ENCODE measurements around the gene DHX36. TPM values are rescaled to one million over a fixed set of nuclear protein-coding genes. Genes with fewer than 3 reads are reported as not detected.
A peak's percentile ranks its signal among the peaks of the same experiment; 100 is the strongest.

Gene DHX36
- total RNA-seq, 1 experiment from 2014 or later = 121 TPM

- DNase-seq (ENCODE audit: low spot score) = no peak
- intact Hi-C loops (cut with micrococcal nuclease; ENCODE audit: unreplicated experiment) = no loop called here
- POLR2A ChIA-PET (ENCODE audit: low non-redundant PET) = no interaction called here
- BruUV-seq (replicated peaks) = no TSS peak
- H3K4me1 ChIP-seq (ENCODE audit: insufficient read depth, low read length, poor library complexity, severe bottlenecking) = peaks cover 13% of the 10 kb centered on the region
- no peaks in the 10 kb centered on the region for H3K9me3 ChIP-seq (ENCODE audit: low read depth, low read length, poor library complexity, severe bottlenecking)
- no peaks in the 10 kb centered on the region for H3K27me3 ChIP-seq (replicated peaks; ENCODE audit: insufficient read depth, low read depth, low read length, poor library complexity)
- H3K36me3 ChIP-seq (ENCODE audit: insufficient read depth, low read length, poor library complexity, severe bottlenecking) = no peaks in the 10 kb centered on the region
- TF ChIP-seq EZH2 (IDR thresholded peaks at IDR 0.05; ENCODE audit: borderline replicate concordance, low read depth, low read length, poor library complexity, severe bottlenecking) = no peak
- TF ChIP-seq, protein P1, sequence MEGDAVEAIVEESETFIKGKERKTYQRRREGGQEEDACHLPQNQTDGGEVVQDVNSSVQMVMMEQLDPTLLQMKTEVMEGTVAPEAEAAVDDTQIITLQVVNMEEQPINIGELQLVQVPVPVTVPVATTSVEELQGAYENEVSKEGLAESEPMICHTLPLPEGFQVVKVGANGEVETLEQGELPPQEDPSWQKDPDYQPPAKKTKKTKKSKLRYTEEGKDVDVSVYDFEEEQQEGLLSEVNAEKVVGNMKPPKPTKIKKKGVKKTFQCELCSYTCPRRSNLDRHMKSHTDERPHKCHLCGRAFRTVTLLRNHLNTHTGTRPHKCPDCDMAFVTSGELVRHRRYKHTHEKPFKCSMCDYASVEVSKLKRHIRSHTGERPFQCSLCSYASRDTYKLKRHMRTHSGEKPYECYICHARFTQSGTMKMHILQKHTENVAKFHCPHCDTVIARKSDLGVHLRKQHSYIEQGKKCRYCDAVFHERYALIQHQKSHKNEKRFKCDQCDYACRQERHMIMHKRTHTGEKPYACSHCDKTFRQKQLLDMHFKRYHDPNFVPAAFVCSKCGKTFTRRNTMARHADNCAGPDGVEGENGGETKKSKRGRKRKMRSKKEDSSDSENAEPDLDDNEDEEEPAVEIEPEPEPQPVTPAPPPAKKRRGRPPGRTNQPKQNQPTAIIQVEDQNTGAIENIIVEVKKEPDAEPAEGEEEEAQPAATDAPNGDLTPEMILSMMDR (conservative IDR thresholded peaks at IDR 0.05; ENCODE audit: low read depth, low read length) = no peak
- no peak overlapping the region for H3K4me3 ChIP-seq (ENCODE audit: low read depth, low read length, poor library complexity, severe bottlenecking)
- CTCF ChIA-PET = no interaction called here
- no peak overlapping the region for H3K27ac ChIP-seq (ENCODE audit: low read depth, low read length, poor library complexity, severe bottlenecking)
Measured at GRCh38 chr3:154225536-154225935, 98.8 kb downstream of the DHX36 start.

DNA sequence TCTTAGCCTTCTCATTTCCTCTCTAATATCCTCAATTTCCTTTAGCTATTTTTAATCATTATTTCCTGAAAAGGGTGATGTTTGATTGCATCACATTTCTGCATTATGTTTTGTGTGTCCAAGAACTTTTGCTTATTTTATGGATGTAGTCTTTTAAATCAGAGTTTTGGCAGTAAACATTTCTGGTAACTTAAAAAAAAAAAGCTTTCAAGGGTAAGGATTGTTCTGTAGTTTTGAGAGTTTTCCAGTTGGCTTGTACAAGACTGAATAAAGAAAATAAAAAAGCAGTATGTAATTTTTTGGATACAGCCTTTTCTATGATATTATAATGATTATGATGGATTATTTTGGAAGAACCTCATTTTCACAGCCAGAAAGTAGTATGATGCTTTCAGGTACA is 99.4 kb downstream of the DHX36 start:
- POLR2A ChIA-PET (ENCODE audit: low non-redundant PET) = interaction anchor here (0.7 kb wide), 1 partner anchor 17 kb away, joined by 4 read pairs; no protein-coding TSS in a partner anchor
- DNase-seq (ENCODE audit: low spot score) = no peak
- no peaks in the 10 kb centered on the region for H3K27me3 ChIP-seq (replicated peaks; ENCODE audit: insufficient read depth, low read depth, low read length, poor library complexity)
- CTCF ChIA-PET = no interaction called here
- intact Hi-C loops (cut with micrococcal nuclease; ENCODE audit: unreplicated experiment) = no loop called here
- H3K4me3 ChIP-seq (ENCODE audit: low read depth, low read length, poor library complexity, severe bottlenecking) = no peak overlapping the region
- H3K4me1 ChIP-seq (ENCODE audit: insufficient read depth, low read length, poor library complexity, severe bottlenecking) = peaks cover 13% of the 10 kb centered on the region
- H3K9me3 ChIP-seq (ENCODE audit: low read depth, low read length, poor library complexity, severe bottlenecking) = no peaks in the 10 kb centered on the region
- TF ChIP-seq EZH2 (IDR thresholded peaks at IDR 0.05; ENCODE audit: borderline replicate concordance, low read depth, low read length, poor library complexity, severe bottlenecking) = no peak
- TF ChIP-seq, protein P1 (conservative IDR thresholded peaks at IDR 0.05; ENCODE audit: low read depth, low read length) = no peak
- no TSS peak for BruUV-seq (replicated peaks)
- no peaks in the 10 kb centered on the region for H3K36me3 ChIP-seq (ENCODE audit: insufficient read depth, low read length, poor library complexity, severe bottlenecking)
- H3K27ac ChIP-seq (ENCODE audit: low read depth, low read length, poor library complexity, severe bottlenecking) = peak overlapping the region; percentile 33

GRCh38 chr3:154224366-154224765 is 99.9 kb downstream of the DHX36 start:
- intact Hi-C loops (cut with micrococcal nuclease; ENCODE audit: unreplicated experiment) = no loop called here
- no TSS peak for BruUV-seq (replicated peaks)
- H3K9me3 ChIP-seq (ENCODE audit: low read depth, low read length, poor library complexity, severe bottlenecking) = no peaks in the 10 kb centered on the region
- ChIA-PET CTCF (no interaction called here), POLR2A (ENCODE audit: low non-redundant PET) (interaction anchor here (0.7 kb wide), 1 partner anchor 16 kb away, joined by 4 read pairs; no protein-coding TSS in a partner anchor)
- no peaks in the 10 kb centered on the region for H3K27me3 ChIP-seq (replicated peaks; ENCODE audit: insufficient read depth, low read depth, low read length, poor library complexity)
- no peaks in the 10 kb centered on the region for H3K36me3 ChIP-seq (ENCODE audit: insufficient read depth, low read length, poor library complexity, severe bottlenecking)
- H3K4me3 ChIP-seq (ENCODE audit: low read depth, low read length, poor library complexity, severe bottlenecking) = no peak overlapping the region
- peaks cover 13% of the 10 kb centered on the region for H3K4me1 ChIP-seq (ENCODE audit: insufficient read depth, low read length, poor library complexity, severe bottlenecking)
- peak overlapping the region; percentile 8 for H3K27ac ChIP-seq (ENCODE audit: low read depth, low read length, poor library complexity, severe bottlenecking)
- no peak for DNase-seq (ENCODE audit: low spot score)
- no peak for TF ChIP-seq EZH2 (IDR thresholded peaks at IDR 0.05; ENCODE audit: borderline replicate concordance, low read depth, low read length, poor library complexity, severe bottlenecking)
- TF ChIP-seq, protein P1 (conservative IDR thresholded peaks at IDR 0.05; ENCODE audit: low read depth, low read length) = no peak
